GM12872 (cell line): ENCODE data around the gene CRISPLD2.

Source experiments
- TF ChIP-seq, protein P1 (sequence below): IDR thresholded peaks from 3 replicates; pipeline ENCODE4 v1.5.1; 2011; ENCODE audit warnings: low read depth, mild to moderate bottlenecking, low read length, moderate library complexity; ENCODE audit not compliant: insufficient read depth

Gene CRISPLD2

DNA sequence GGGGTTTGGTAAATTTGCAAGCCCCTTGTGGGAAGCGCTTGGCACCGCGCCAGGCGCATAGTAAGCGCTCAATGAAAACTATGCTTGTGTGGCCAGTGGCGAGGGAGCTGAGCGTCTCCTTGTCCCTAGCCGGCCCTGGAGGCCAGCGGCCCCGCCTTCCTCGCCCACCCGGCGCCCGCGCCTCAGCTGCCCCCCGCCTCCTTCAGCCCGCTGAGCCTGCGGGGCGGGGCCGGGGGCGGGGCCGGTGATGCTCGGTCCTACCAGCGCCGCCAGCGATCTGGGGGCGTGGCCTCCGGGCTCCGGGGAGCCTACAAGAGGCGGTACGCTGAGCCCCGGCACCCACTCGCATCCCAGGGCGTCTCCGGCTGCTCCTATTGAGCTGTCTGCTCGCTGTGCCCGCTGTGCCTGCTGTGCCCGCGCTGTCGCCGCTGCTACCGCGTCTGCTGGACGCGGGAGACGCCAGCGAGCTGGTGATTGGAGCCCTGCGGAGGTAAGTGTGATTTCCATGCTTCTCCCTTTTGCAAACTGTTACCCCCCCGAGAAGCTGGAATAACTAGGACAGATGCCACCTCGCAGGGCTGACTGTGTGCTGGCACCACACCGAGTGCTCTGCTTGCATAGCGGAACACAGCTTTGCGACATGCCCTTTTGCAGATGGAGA, at the start of gene CRISPLD2:
Gene CRISPLD2, plus strand, starts transcription at position 342 of the 661 bp plus-strand sequence. CDS start 18,511 bp downstream, outside the sequence.
- TF ChIP-seq, protein P1, sequence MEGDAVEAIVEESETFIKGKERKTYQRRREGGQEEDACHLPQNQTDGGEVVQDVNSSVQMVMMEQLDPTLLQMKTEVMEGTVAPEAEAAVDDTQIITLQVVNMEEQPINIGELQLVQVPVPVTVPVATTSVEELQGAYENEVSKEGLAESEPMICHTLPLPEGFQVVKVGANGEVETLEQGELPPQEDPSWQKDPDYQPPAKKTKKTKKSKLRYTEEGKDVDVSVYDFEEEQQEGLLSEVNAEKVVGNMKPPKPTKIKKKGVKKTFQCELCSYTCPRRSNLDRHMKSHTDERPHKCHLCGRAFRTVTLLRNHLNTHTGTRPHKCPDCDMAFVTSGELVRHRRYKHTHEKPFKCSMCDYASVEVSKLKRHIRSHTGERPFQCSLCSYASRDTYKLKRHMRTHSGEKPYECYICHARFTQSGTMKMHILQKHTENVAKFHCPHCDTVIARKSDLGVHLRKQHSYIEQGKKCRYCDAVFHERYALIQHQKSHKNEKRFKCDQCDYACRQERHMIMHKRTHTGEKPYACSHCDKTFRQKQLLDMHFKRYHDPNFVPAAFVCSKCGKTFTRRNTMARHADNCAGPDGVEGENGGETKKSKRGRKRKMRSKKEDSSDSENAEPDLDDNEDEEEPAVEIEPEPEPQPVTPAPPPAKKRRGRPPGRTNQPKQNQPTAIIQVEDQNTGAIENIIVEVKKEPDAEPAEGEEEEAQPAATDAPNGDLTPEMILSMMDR, result no peak

- TF ChIP-seq, protein P1, result no peak
Observed at GRCh38 chr16:84773312-84773711, 46.5 kb upstream of the CRISPLD2 start.

- TF ChIP-seq, protein P1, result no peak
Observed at GRCh38 chr16:84774810-84775209, 45.0 kb upstream of the CRISPLD2 start.

- TF ChIP-seq, protein P1, result no peak
Observed at GRCh38 chr16:84775262-84775810, 44.4 kb upstream of the CRISPLD2 start.

- TF ChIP-seq, protein P1, result no peak
Observed at GRCh38 chr16:84777435-84777834, 42.4 kb upstream of the CRISPLD2 start.

DNA sequence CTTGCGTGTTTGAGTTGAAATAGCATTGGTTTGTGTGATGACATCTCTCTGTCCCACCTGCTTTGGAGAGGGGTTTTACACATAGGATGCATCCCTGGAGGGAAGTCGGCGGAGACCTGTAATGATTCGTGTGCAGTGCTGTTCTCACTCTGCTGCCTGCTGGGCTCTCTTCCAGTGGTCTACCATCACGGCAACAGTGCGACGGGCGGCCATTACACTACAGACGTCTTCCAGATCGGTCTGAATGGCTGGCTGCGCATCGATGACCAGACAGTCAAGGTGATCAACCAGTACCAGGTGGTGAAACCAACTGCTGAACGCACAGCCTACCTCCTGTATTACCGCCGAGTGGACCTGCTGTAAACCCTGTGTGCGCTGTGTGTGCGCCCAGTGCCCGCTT, 41.1 kb upstream of the CRISPLD2 start:
- TF ChIP-seq, protein P1, result no peak

- TF ChIP-seq, protein P1, result no peak
Observed at GRCh38 chr16:84780063-84780462, 39.7 kb upstream of the CRISPLD2 start.
